NCI-H446 treated with DMSO at 0.1 percent for 48 hours (cell line): ENCODE data around the gene GLIPR2.
"Not testable (repeated sequence)": the region's sequence is repeated elsewhere in the genome, so short reads cannot be mapped to it uniquely, and the experiment has no call there.

Source experiments
- DNase-seq: peaks from one replicate; lab custom pipeline; 2025; lab: John Stamatoyannopoulos, UW

Gene GLIPR2

DNA sequence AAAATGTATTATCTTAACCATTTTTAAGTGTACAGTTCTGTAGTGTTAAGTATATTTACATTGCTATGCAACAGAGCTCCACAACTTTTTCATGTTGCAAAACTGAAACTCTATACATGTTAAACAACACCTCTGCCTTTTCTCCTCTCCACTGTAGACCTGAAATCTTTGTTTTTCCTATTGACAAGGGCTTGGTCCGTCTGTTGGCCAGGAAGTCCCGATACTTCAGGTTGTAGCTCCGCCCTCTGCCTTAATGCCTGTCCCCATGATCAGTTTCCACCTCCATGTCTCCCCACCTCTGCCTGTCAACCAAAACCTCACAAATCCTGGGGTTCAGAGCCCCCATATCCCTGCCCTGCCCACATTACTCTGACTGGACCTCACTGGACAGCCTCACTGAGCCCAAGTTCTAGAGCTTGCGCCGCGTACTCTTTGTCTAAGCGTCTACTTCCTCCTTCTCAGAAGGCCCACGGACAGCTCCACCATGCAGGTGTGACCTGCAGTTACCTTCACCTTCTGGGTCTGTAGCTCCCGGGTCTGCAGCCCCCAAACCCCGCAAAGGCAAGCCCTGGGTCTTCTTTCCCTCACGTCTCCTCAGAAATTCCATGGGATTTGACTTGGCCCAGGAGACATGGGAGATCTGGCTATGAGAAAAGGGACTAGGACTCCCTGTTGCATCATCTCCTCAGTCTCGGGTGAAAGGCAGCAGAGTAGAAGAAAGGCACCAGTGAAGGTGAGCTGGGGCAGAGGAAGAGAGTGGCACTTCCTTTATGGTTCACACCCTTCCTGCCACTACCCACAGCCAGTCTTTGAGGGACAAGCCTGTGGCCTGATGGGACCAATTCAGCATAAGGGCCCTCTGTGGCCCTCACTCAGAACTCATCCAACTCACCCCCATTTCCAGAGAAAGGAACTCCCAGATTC, 8.0 kb downstream of the GLIPR2 start:
- no peak for DNase-seq

DNA sequence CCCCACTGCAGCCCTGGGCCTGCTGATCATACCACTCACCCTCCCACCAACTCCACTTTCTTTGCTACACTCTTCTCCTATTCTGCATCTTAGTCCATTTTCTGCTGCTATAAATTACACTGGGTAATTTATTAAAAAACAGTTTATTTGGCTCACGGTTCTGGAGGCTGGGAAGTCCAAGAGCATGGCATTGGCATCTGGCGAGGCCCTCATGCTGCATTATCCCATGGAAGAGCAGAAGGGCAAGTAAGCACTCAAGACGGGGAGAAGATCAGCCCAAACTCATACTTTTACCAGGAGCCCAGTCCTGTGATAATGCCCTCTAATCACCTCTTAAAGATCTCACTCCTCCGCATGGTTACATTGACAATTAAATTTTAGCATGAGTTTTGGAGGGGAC, 9.4 kb downstream of the GLIPR2 start:
- DNase-seq, result no peak

DNA sequence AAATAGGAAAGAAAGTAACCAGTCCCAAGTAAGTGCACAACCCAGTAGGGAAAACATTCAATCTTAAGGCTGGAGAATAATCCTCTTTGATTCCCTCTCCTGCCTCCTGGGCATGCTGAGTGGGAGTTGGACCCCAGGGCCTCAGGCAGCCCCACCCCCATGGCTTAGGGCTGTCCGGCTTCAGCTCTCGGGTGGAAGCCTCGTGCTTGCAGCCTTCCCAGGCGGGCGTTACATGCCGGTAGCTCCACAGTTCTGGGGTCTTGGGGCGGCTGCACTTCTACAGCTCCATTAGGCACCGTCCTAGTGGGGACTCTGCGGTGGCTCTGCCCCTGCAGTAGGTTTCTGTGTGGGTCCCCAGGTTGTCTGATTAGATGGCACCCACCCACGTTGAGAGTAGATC, 10.1 kb downstream of the GLIPR2 start:
- no peak for DNase-seq

DNA sequence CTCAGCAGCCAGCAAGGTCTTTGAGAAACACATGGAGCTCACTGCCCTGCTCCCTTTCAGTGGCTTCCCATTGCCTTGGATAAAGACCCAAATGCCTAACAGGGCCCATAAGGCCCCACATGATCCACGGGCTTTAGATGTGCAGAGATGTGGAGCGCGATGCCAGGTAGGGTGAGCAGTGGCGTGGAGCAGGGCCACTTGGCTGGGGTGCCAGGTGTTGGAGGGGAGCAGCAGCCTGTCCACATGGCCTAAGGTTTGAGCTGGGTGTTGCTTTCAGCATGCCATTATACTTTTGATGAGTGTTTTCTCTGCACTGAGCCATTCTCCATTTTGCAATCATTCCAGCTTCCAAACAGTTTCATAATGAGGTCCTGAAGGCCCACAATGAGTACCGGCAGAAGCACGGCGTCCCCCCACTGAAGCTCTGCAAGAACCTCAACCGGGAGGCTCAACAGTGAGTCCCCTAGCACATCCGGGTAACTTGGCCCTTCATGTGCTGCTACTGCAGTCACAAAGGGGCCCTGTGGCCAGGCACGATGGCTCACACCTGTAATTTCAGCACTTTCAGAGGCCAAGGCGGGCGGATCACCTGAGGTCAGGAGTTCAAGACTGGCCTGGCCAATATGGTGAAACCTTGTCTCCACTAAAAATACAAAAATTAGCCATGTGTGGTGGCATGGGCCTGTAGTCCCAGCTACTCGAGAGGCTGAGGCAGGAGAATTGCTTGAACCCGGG, 11.1 kb downstream of the GLIPR2 start:
- no peak for DNase-seq

DNA sequence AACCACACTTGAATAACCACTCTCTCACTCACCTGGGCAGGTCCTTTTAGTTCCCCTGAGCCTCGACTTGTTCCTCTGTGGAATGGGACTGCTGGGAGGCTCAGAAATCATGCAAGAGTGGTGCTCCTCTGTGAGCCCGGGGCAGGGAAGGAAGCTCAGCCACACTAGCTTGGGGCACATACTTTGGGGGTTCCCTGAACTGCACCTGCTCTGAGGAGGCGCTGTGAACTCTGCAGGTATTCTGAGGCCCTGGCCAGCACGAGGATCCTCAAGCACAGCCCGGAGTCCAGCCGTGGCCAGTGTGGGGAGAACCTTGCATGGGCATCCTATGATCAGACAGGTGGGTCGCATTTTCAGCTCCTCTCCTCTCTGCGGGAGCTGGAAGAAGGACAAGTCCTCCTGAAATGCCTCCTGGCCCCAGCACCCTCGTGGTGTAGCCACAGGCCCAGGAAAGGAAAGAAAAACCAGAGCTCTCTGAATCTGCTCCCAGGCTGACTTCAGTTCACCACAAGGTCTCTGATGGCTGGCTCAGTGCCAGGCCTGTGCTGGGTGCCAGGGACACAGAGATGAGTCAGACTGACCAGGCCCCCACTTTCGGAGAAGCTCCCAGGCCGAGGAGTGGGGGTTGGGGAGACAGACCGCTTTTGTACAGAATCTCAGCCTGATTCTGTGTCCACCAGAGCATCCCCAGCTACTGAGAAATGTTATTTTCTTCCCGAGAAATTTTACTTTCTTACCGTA, 11.9 kb downstream of the GLIPR2 start:
- peak; percentile 72 for DNase-seq

DNA sequence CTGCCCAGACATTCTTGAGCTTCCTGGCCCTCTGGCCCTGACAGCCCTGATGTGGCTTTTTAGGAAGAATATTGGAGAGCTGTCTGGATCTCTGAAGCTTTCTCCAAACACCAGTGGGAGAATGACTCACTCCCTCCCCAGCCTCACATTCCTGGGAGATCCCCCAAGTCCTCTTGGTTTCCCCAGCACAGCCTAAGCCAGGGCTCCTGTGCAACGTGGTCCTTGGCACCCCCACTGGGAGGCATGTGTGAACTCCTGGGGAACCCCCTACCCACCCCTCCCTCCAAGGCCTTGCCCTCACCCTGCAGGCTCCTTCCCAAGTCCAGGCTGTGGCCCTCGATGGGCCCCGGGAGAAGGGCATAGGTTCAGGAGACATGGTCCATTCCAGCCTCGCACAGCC, 12.7 kb downstream of the GLIPR2 start:
- DNase-seq, result no peak

DNA sequence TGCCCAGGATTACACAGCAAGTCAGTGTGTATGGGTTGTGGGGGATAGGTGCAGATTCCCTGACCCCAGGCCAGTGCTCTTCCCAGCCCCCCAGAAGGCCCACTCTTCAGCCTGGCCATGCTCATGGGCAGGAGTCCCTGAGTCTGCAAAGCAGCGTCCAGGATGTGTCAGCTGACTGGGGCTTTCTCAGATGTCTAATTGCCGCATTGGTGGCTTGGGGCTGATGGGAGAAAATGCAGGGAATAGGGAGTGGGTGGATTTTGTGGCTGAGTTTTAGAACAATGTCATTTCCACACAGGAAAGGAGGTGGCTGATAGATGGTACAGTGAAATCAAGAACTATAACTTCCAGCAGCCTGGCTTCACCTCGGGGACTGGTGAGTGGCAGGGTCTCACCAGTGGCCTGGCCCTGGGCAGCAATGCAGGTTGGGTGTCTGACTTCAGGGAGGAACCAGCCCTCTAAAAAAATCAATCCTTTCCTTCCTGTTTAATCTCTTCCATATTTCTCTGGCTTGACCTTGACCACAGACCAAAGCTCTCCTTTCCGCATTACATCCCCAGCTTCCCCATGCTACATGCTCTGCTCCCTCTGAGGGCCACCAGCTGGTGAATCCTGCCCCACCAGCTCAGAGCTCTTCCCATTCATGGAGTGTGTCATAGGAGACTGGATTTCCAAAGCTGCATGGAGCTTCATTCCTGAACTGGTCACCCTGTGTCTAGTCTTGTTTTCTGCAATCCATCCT, 14.2 kb downstream of the GLIPR2 start:
- no peak for DNase-seq

DNA sequence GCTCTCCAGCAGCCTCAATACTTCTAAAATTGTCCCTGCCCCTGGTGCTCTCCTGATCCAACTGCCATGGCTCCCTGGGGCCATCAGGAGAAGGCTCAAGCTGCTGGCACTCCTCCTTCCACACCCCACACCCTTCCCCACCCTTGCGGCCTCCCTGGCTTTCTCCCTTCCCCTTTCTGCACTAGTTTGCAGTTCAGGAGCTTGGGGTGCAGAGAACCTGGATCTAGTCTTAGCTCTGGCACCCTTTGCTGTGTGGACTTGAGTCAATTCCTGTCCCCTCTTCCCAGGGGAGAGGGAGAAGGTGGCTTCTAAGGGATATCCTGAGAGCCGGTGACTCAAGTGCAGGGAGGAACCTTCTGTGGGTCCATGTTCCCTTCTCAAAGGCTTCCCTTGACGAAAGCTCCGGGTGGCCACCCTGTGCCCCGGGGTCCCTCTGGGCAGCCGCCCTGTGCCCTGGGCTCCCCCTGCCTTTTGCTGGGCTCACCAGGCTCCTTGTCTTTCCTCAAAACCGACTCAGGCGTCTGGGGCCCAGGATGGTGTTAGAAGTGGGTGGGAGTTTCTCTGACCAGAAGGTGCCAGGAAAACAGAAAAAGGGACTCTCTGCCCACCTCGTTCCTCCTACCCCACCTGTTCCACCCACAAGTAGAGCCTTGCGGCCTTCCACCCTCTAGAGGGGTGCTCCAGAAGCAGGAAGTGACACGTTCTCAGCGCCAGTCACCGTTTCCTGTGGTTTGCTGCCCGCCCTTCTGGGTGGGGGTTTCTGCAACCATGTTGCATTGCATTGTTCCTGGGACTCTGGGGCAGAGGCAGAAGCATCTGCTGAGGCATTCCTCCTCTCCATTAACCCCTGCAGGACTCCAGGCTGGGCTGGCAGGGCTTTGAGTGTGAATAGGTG, 15.0 kb downstream of the GLIPR2 start:
- DNase-seq, result no peak

DNA sequence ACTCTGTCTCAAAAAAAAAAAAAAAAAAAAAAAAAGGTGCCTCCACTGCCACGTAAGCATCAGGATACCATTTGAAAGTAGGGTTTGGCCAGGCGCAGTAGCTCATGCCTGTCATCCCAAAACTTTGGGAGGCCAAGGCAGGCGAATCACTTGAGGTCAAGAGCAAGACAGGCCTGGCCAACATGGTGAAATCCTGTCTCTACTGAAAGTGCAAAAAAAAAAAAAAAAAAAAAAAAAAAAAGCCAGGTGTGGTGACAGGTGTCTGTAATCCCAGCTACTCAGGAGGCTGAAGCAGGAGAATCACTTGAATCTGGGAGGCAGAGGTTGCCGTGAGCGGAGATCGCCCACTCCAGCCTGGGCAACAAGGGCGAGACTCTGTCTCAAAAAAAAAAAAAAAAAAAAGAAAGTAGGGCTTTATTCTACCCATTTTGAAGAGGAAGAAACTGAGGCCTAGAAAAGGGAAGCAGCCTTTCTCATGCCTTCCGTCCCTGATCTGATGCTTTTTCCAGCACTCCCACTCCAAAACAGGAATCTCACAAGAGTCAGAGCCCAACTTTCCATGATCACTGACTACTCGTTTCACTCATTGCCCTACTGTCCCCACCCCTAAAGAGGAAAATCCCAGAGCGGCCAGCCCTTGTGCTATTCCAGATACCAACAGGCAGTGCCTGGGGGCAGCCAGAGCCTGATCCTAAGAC, 16.4 kb downstream of the GLIPR2 start:
- DNase-seq, result no peak

DNA sequence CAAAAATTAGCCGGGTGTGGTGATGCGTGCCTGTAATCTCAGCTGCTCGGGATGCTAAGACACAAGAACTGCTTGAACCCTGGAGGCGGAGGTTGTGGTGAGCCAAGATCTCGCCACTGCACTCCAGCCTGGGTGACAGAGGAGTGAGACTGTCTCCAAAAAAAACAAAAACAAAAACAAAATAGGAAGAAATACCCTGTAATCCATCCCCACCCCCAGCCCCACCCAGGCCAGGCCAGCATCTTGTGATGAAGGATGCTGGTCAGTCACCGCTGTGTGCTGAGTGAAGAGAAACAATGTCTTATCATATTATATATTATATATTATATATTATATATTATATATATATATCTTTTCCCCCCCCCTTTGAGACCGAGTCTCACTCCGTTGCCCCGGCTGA, 17.2 kb downstream of the GLIPR2 start:
- DNase-seq, result no peak

DNA sequence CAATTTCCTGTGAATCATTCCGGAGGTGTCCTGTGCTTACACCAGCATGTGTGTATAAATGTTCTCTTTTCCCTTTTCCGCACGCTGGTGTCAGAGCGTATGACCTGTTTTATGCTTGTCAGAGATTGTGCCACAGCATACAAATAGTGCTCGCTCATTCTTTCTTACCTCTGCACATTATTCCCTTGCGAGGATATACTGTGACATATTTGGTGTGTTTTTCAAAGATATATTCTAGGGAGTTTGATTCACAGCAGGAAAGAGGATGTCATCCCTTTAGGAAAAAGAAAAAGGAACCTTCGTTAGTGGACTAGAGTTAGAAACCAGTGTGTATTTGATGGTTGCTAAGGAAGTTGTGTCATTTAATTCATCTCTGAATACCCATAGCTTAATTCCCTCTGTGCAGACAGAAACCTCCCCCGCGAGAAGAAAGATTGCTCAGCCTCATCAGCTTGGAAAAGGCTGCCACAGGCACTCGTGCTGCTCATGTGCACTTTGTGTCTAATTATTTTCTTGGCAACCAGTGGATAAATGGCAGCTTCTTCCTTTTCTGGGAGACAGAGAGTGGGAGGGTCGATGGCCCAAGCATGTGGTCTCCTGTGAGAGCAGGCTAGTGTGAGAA, 17.9 kb downstream of the GLIPR2 start:
- DNase-seq, result peak; percentile 30

DNA sequence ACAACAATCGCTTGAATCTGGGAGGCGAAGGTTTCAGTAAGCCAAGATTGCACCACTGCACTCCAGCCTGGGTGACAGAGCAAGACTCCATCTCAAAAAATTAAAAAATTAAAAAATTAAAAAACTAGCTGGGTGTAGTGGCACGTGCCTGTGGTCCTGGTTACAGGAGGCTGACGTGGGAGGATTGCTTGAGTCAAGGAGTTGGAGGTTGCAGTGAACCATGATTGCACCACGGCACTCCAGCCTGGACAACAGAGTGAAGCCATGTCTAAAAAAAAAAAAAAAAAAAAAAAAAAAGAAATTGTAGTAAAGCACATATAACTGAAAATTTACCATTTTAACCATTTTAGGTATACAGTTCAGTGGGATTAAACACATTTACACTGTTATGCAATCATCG, 19.6 kb downstream of the GLIPR2 start:
- no peak for DNase-seq

DNA sequence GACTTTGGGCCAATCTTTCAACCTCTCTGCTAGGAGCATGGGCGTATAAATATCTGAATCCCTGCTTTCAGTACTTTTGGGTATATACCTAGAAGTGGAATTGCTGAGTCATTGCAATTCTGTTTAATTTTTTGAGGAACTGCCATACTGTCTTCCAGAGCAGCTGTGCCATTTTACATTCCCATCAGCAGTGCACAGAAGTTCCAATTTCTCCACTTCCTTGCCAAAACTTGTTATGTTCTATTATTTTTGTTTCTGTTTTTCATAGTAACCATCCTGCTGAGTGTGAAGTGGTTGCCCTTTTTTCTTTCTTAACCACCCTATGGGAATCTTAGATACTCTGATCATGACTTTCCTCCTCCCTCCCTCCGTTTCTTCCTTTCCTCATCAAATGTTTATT, 21.6 kb downstream of the GLIPR2 start:
- DNase-seq, result peak; percentile 17

DNA sequence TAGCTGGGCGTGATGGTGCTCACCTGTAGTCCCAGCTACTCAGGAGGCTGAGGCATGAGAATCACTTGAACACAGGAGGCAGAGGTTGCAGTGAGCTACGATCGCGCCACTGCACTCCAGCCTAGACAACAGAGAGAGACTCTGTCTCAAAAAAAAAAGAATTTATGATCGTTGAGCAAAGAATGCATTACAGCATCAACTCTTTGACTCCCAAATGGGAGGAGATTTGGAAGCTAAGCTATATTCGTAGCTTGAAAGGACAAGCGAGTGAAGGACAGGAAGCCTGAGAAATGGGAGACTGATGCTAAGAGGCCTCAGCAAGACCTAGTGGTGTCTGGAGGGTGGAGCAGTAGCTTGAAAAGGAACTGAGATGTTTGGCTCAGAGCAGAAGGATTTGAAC, 22.4 kb downstream of the GLIPR2 start:
- DNase-seq, result no peak

DNA sequence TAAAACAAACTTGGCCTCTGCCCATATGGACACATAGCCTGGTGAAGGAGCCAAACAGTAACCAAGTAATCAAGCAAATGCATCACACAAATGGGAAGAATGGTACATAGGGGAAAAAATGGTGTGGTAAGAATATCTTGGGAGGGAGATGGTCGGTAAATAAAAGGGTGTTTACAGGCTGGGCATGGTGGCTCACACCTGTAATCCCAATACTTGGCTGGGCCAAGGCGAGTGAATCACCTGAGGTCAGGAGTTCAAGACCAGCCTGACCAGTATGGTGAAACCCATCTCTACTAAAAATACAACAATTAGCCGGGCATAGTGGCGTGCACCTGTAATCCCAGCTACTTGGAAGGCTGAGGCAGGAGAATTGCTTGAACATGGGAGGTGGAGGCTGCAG, 23.0 kb downstream of the GLIPR2 start:
- DNase-seq, result not testable (repeated sequence)

DNA sequence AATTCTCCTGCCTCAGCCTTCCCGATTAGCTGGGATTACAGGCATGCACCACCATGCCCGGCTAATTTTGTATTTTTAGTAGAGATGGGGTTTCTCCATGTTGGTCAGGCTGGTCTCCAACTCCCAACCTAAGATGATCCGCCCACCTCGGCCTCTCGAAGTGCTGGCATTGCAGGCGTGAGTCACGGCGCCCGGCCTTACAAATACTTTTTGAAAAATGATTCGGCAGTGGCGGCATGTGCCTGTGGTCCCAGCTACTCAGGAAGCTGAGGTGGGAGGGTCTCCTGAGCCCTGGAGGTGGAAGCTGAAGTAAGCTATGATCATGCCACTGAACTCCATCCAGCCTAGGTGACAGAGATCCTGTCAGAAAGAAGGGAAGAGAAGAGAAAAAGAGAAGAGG, 23.6 kb downstream of the GLIPR2 start:
- not testable (repeated sequence) for DNase-seq

DNA sequence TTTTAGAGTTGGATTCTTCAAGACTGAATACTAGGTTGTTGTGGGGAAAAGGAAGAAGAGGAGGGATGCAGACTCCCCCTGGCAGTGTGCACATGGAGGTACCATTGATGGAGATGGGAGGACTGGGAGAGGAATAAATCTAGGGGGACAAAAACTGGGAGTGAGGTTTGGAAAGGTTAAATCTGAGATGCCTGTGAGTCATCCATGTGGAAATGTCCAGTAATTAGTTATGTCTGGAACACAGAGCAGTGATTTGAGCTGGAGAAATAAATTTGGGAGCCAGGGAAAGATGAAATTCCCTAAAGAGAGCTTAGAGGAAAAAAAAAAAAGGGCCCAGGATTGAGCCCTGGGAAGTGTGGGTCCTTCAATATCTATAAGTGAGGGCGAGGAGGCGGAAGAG, 24.7 kb downstream of the GLIPR2 start:
- DNase-seq, result no peak

DNA sequence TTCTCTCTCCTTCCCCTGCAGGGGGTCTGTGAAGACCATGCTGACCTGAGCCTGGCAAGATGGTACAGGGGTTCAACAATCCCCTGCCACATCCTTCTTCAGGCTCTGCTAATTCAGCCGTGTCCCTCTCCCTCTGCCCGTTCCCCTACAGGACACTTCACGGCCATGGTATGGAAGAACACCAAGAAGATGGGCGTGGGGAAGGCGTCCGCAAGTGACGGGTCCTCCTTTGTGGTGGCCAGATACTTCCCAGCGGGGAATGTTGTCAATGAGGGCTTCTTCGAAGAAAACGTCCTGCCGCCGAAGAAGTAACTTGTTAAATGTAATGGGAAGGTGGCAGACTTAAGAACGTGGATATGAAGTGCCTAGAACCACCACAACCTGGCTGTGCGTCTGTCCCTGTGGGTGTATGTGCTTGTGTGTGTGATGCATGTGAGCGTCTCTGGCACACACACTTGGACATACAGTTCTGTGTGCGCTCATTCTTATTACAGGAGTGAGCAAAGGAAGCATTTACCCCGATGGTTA, 25.7 kb downstream of the GLIPR2 start:
- no peak for DNase-seq

DNA sequence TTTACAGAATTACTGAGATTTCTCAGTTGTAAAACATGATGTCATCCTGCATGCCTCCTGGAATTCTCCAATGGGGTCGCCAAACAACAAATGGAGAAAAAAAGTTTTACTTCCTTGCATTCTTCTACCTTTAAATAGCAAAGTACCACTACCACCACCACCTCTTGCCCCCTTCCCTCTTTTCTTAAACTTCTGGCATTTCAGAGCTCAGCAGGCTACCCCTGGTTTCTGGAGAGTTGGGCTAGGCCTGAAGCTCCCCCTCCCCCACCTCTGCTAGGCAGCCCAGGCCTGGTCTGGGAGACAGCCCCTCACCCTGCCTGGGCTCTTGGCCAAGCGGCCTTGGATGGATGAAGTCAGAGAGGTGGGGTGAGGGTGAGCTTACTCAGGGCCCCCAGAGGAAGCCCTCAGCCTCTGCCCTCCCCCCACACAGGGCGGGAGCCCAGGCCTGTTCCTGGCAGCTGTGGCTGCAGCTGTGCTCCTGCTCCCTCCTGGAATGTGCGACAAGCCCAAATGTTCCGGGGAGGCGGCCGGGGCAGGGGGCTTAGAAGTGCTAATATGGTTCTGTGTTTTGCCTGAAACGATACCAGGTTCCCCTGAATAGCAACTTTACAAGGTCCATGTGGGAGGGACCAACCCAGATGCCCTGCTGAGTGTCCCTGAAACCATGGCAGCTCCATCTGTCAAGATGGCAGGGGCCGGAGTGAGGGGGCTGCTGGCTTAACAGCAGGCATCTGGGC, 26.7 kb downstream of the GLIPR2 start:
- DNase-seq, result no peak
